ENCODE measurements around the gene GSE1.

DNA sequence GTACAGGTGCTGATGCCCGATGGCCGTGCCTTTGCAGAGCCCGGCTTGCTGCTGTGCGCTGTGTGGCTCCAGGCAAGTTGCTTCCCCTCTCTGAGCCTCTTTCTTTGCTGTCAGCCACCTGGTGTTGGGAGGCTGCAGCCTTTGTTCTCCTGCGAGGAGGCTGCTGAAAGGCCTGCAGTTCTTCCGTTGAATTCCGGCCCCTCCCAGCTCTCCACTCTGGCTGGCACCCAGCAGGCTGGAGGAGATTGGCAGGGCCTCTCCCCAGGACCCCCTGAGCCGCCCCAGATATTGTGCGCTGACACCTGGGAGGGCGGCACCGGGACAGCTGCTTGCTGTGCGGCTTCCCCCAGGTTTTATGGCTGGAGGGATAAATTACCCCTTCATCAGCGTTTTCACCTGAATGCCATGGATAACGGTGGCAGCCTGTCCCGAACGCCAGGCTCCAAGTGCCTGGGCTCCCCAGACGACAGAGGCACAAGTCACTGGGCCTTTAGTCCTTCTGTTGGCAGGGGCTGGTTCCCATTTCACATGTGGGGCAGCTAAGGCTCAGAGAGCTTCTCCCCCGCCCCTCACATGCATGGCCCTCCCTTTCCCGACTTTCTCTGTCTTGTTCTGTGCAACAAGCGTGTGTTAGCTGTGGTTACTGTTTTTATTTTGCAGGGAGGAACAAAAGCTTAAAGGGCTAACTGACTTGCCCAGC, 35.1 kb upstream of the GSE1 start:
- TF ChIP-seq, protein P1, sequence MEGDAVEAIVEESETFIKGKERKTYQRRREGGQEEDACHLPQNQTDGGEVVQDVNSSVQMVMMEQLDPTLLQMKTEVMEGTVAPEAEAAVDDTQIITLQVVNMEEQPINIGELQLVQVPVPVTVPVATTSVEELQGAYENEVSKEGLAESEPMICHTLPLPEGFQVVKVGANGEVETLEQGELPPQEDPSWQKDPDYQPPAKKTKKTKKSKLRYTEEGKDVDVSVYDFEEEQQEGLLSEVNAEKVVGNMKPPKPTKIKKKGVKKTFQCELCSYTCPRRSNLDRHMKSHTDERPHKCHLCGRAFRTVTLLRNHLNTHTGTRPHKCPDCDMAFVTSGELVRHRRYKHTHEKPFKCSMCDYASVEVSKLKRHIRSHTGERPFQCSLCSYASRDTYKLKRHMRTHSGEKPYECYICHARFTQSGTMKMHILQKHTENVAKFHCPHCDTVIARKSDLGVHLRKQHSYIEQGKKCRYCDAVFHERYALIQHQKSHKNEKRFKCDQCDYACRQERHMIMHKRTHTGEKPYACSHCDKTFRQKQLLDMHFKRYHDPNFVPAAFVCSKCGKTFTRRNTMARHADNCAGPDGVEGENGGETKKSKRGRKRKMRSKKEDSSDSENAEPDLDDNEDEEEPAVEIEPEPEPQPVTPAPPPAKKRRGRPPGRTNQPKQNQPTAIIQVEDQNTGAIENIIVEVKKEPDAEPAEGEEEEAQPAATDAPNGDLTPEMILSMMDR (conservative IDR thresholded peaks at IDR 0.05) = no peak
- TF ChIP-seq ZFX (IDR thresholded peaks at IDR 0.05) = no peak

Data from C4-2B (cell line).